ENCODE measurements around the gene CRYBG1. TPM values are rescaled to one million over a fixed set of nuclear protein-coding genes. Genes with fewer than 3 reads are reported as not detected.

The CRYBG1 gene
- total RNA-seq, 1 experiment from 2014 or later, result 10.1 TPM

DNA sequence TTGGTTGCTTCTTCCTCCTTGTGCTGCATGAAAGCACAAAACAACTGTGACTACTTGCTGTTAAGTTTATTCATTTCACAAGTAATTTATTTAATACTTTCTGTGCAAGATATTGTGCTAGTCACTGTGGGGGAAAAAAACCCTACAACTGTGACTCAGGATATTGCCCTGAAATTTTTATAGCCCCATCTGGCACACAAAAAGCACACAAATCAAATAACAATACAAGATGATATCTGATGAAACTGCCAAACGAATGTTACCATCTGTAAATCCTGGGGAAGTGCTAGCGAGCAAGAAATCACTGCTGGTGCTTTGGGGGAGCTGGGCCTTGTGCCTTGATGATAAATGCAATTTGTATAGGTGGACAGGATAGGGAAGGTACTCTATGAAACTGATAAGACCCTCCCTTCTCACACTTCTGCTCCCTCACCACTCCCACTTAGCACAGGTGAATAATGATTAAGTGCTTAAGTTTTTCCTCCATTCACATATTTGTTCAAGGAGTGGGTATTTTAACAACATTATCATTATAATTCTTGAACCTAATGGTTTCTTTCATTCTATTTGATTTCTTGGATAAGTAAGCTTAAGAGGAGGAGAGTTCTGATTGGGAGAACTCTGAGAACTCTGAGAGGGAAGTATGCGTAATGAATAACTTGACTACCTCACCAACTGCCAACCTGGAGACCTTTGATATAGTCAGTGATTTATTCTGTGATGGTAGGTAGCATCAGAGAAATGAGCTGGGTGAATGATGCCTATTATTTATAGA is 153.5 kb downstream of the CRYBG1 start:
- no peak overlapping the region for H3K27ac Mint-ChIP-seq
- ChIA-PET CTCF (interaction anchor here (1.3 to 2.7 kb wide), 3 partner anchors 52 to 484 kb away, joined by 5 to 17 read pairs (median 12); no protein-coding TSS in a partner anchor), POLR2A (no interaction called here)
- ATAC-seq, result no peak
- H3K27me3 Mint-ChIP-seq (ENCODE audit: low read depth), result peaks cover 56% of the 10 kb centered on the region
- H3K9me3 Mint-ChIP-seq, result no peaks in the 10 kb centered on the region
- TF ChIP-seq, protein P1, sequence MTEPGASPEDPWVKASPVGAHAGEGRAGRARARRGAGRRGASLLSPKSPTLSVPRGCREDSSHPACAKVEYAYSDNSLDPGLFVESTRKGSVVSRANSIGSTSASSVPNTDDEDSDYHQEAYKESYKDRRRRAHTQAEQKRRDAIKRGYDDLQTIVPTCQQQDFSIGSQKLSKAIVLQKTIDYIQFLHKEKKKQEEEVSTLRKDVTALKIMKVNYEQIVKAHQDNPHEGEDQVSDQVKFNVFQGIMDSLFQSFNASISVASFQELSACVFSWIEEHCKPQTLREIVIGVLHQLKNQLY (CRISPR knock-in tag; IDR thresholded peaks at IDR 0.05), result no peak
- TF ChIP-seq SP1 (CRISPR knock-in tag; conservative IDR thresholded peaks at IDR 0.05), result no peak
- TF ChIP-seq TEAD1 (CRISPR knock-in tag; IDR thresholded peaks at IDR 0.05), result no peak
- no peak for TF ChIP-seq IRF2 (CRISPR knock-in tag; IDR thresholded peaks at IDR 0.05; ENCODE audit: borderline replicate concordance, low read depth)
- no peak for TF ChIP-seq ZNF232 (CRISPR knock-in tag; IDR thresholded peaks at IDR 0.05)
- TF ChIP-seq GRHL2 (CRISPR knock-in tag; IDR thresholded peaks at IDR 0.05; ENCODE audit: insufficient replicate concordance, severe bottlenecking), result no peak
- TF ChIP-seq, protein P2, sequence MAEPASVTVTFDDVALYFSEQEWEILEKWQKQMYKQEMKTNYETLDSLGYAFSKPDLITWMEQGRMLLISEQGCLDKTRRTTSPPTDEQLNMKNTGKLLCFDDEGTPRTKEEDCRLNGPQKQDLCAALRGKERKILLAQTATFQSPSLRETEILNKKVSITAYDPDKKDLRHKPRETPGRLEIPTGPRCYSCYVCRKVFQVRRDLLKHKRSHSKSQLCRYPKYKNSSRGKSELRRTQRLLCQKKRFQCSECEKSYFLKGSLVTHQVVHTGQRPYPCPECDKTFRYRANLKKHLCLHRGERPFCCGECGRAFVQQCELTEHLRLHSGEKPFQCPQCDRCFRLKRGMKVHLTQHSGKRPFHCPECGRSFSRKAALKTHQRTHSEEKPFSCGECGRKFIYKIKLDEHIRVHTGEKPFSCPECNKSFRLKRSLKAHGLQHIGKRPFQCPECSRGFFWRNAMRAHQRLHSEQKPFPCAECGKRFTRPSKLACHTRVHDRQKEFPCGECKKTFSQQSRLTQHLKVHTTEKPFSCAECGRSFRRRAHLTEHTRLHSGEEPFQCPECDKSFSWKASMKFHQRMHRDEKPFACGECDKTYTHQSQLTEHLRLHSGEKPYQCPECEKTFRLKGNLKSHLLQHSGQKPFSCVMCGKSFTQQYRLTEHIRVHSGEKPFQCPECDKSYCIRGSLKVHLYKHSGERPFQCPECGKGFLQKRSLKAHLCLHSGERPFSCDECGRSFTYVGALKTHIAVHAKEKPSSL (CRISPR knock-in tag; conservative IDR thresholded peaks at IDR 0.05), result no peak
- TF ChIP-seq FOXK1 (CRISPR knock-in tag; IDR thresholded peaks at IDR 0.05), result no peak
- no peak for TF ChIP-seq ZNF138 (CRISPR knock-in tag; conservative IDR thresholded peaks at IDR 0.05)
- no peak for TF ChIP-seq NR3C1 (CRISPR knock-in tag; conservative IDR thresholded peaks at IDR 0.05; ENCODE audit: low read depth)
- TF ChIP-seq CREM (CRISPR knock-in tag; IDR thresholded peaks at IDR 0.05), result no peak
- no peak for TF ChIP-seq CREB1 (CRISPR knock-in tag; IDR thresholded peaks at IDR 0.05)
- no peak for TF ChIP-seq TEAD4 (CRISPR knock-in tag; IDR thresholded peaks at IDR 0.05)
- TF ChIP-seq, protein P3, sequence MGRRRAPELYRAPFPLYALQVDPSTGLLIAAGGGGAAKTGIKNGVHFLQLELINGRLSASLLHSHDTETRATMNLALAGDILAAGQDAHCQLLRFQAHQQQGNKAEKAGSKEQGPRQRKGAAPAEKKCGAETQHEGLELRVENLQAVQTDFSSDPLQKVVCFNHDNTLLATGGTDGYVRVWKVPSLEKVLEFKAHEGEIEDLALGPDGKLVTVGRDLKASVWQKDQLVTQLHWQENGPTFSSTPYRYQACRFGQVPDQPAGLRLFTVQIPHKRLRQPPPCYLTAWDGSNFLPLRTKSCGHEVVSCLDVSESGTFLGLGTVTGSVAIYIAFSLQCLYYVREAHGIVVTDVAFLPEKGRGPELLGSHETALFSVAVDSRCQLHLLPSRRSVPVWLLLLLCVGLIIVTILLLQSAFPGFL (CRISPR knock-in tag; IDR thresholded peaks at IDR 0.05; ENCODE audit: borderline replicate concordance), result no peak
- no peak for TF ChIP-seq ATF2 (CRISPR knock-in tag; IDR thresholded peaks at IDR 0.05; ENCODE audit: borderline replicate concordance, low read depth)
- TF ChIP-seq MYBL2 (CRISPR knock-in tag; IDR thresholded peaks at IDR 0.05), result no peak
- TF ChIP-seq TCF7 (CRISPR knock-in tag; IDR thresholded peaks at IDR 0.05; ENCODE audit: low read depth), result no peak
- TF ChIP-seq ETV6 (CRISPR knock-in tag; IDR thresholded peaks at IDR 0.05), result no peak
- TF ChIP-seq, protein P4, sequence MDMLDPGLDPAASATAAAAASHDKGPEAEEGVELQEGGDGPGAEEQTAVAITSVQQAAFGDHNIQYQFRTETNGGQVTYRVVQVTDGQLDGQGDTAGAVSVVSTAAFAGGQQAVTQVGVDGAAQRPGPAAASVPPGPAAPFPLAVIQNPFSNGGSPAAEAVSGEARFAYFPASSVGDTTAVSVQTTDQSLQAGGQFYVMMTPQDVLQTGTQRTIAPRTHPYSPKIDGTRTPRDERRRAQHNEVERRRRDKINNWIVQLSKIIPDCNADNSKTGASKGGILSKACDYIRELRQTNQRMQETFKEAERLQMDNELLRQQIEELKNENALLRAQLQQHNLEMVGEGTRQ (CRISPR knock-in tag; IDR thresholded peaks at IDR 0.05), result no peak
- TF ChIP-seq MXD4 (CRISPR knock-in tag; IDR thresholded peaks at IDR 0.05; ENCODE audit: borderline replicate concordance), result no peak
- no peaks in the 10 kb centered on the region for H3K36me3 Mint-ChIP-seq
- no peak for DNase-seq (ENCODE audit: low spot score)
- H3K4me1 Mint-ChIP-seq, result peaks cover 30% of the 10 kb centered on the region
- peak overlapping the region; percentile 16; the same call in 1 of the 2 replicates for H3K4me3 Mint-ChIP-seq

Data from WTC11 (cell line).